Measurements from ENCODE around the gene CYP17A1. TPM values are rescaled to one million over a fixed set of nuclear protein-coding genes. Genes with fewer than 3 reads are reported as not detected.

The CYP17A1 gene
- polyA plus RNA-seq, 1 donor from 2014 or later: not detected

- Histone ChIP-seq H3K36me3 (ENCODE audit: insufficient read depth, low read length) (peaks cover 4% of the 10 kb centered on the region), H3K4me3 (ENCODE audit: low read length) (no peak overlapping the region), H4K20me1 (ENCODE audit: insufficient read depth) (no peaks in the 10 kb centered on the region), H3K4me2 (ENCODE audit: low read length) (no peak overlapping the region), H2AFZ (ENCODE audit: low read depth, low read length) (no peak overlapping the region), H3K9me3 (ENCODE audit: low read length) (no peaks in the 10 kb centered on the region), H3K27ac (ENCODE audit: low read length) (no peak overlapping the region), H3F3A (ENCODE audit: insufficient read depth, low read length, poor library complexity, severe bottlenecking) (no peaks in the 10 kb centered on the region), H3K9ac (ENCODE audit: low read length) (no peak overlapping the region), H3K79me2 (replicated peaks; ENCODE audit: insufficient read depth, low read length) (no peaks in the 10 kb centered on the region), H3K27me3 (ENCODE audit: insufficient read depth, low read depth, low read length) (no peaks in the 10 kb centered on the region), H3K9me2 (ENCODE audit: insufficient read depth, low read length) (no peaks in the 10 kb centered on the region)
- TF ChIP-seq POLR2AphosphoS5 (IDR thresholded peaks at IDR 0.05) (no peak), CTCF (IDR thresholded peaks at IDR 0.05; ENCODE audit: poor library complexity, severe bottlenecking) (no peak)
These were observed 35.2 kb downstream of the CYP17A1 start for GRCh38 chr10:102801978-102802377.

DNA sequence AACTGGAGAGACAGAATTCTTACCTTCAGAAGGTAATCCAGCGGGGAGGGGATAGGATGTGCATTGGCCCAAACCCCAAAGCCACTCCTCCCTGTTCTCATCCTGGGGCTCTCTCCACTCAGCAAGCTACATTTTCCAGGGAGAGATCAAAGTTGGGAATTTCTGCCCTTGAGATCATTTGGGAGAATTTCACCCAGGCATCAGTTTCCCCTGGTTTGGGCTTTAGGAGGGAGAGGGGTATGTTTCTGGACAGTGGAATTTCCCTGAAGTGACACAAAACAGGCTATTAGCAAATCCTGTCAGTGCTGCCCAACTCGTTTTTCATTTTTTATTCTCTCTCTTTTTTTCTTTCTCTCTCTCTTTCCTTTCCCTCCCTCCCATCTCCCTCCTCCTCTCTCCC, 35.7 kb downstream of the CYP17A1 start:
- Histone ChIP-seq H3K4me2 (ENCODE audit: low read length) (no peak overlapping the region), H4K20me1 (ENCODE audit: insufficient read depth) (no peaks in the 10 kb centered on the region), H3K9me2 (ENCODE audit: insufficient read depth, low read length) (no peaks in the 10 kb centered on the region), H3K4me3 (ENCODE audit: low read length) (no peak overlapping the region), H3K36me3 (ENCODE audit: insufficient read depth, low read length) (peaks cover 4% of the 10 kb centered on the region), H3K9ac (ENCODE audit: low read length) (no peak overlapping the region), H2AFZ (ENCODE audit: low read depth, low read length) (no peak overlapping the region), H3K9me3 (ENCODE audit: low read length) (no peaks in the 10 kb centered on the region), H3F3A (ENCODE audit: insufficient read depth, low read length, poor library complexity, severe bottlenecking) (no peaks in the 10 kb centered on the region), H3K27me3 (ENCODE audit: insufficient read depth, low read depth, low read length) (no peaks in the 10 kb centered on the region), H3K79me2 (replicated peaks; ENCODE audit: insufficient read depth, low read length) (no peaks in the 10 kb centered on the region), H3K27ac (ENCODE audit: low read length) (no peak overlapping the region)
- TF ChIP-seq CTCF (IDR thresholded peaks at IDR 0.05; ENCODE audit: poor library complexity, severe bottlenecking) (no peak), EP300 (conservative IDR thresholded peaks at IDR 0.05; ENCODE audit: poor library complexity, severe bottlenecking) (no peak), MXI1 (conservative IDR thresholded peaks at IDR 0.05; ENCODE audit: poor library complexity, severe bottlenecking) (no peak), TAF1 (IDR thresholded peaks at IDR 0.05; ENCODE audit: low read depth) (no peak), POLR2AphosphoS5 (IDR thresholded peaks at IDR 0.05) (no peak), EZH2 (IDR thresholded peaks at IDR 0.05; ENCODE audit: borderline replicate concordance, insufficient read depth, low read length, poor library complexity, severe bottlenecking) (no peak), SMC3 (conservative IDR thresholded peaks at IDR 0.05; ENCODE audit: poor library complexity) (no peak), RAD21 (conservative IDR thresholded peaks at IDR 0.05) (no peak)
- TF ChIP-seq, protein P1, sequence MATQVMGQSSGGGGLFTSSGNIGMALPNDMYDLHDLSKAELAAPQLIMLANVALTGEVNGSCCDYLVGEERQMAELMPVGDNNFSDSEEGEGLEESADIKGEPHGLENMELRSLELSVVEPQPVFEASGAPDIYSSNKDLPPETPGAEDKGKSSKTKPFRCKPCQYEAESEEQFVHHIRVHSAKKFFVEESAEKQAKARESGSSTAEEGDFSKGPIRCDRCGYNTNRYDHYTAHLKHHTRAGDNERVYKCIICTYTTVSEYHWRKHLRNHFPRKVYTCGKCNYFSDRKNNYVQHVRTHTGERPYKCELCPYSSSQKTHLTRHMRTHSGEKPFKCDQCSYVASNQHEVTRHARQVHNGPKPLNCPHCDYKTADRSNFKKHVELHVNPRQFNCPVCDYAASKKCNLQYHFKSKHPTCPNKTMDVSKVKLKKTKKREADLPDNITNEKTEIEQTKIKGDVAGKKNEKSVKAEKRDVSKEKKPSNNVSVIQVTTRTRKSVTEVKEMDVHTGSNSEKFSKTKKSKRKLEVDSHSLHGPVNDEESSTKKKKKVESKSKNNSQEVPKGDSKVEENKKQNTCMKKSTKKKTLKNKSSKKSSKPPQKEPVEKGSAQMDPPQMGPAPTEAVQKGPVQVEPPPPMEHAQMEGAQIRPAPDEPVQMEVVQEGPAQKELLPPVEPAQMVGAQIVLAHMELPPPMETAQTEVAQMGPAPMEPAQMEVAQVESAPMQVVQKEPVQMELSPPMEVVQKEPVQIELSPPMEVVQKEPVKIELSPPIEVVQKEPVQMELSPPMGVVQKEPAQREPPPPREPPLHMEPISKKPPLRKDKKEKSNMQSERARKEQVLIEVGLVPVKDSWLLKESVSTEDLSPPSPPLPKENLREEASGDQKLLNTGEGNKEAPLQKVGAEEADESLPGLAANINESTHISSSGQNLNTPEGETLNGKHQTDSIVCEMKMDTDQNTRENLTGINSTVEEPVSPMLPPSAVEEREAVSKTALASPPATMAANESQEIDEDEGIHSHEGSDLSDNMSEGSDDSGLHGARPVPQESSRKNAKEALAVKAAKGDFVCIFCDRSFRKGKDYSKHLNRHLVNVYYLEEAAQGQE (IDR thresholded peaks at IDR 0.05; ENCODE audit: borderline replicate concordance): no peak

Measured in neural cell (in vitro differentiated cells).